GM21529 (cell line): Measurements from ENCODE around the gene MAML2.

ENCODE experiments used
- ATAC-seq: cut with Tn5 transposase; IDR thresholded peaks from one replicate; pipeline ENCODE4 v1.9.1; 2021; ENCODE audit not compliant: unreplicated experiment

MAML2 gene

GRCh38 chr11:96242971-96243647 lies 99.9 kb downstream of the MAML2 start:
- ATAC-seq: peak; percentile 91

GRCh38 chr11:96242191-96242847 lies 100.7 kb downstream of the MAML2 start:
- no peak for ATAC-seq

- ATAC-seq: no peak
Measured at GRCh38 chr11:96241331-96241841, 101.6 kb downstream of the MAML2 start.

GRCh38 chr11:96238563-96239135 lies 104.3 kb downstream of the MAML2 start:
- ATAC-seq: no peak

- ATAC-seq: no peak
Measured at GRCh38 chr11:96237766-96238266, 105.2 kb downstream of the MAML2 start.

GRCh38 chr11:96235751-96236150 lies 107.2 kb downstream of the MAML2 start:
- ATAC-seq: peak; percentile 99

GRCh38 chr11:96234866-96235441 lies 108.0 kb downstream of the MAML2 start:
- ATAC-seq: no peak

- ATAC-seq: no peak
Measured at GRCh38 chr11:96232132-96232531, 110.9 kb downstream of the MAML2 start.

- ATAC-seq: no peak
Measured at GRCh38 chr11:96230686-96231085, 112.3 kb downstream of the MAML2 start.

- ATAC-seq: no peak
Measured at GRCh38 chr11:96229354-96229977, 113.5 kb downstream of the MAML2 start.

- no peak for ATAC-seq
Measured at GRCh38 chr11:96228910-96229309, 114.1 kb downstream of the MAML2 start.

- ATAC-seq: no peak
Measured at GRCh38 chr11:96228473-96228891, 114.5 kb downstream of the MAML2 start.

- ATAC-seq: no peak
Measured at GRCh38 chr11:96227244-96227643, 115.8 kb downstream of the MAML2 start.

GRCh38 chr11:96223083-96223482 lies 119.9 kb downstream of the MAML2 start:
- ATAC-seq: no peak

- no peak for ATAC-seq
Measured at GRCh38 chr11:96222102-96222501, 120.9 kb downstream of the MAML2 start.

GRCh38 chr11:96221244-96222070 lies 121.5 kb downstream of the MAML2 start:
- no peak for ATAC-seq

- ATAC-seq: no peak
Measured at GRCh38 chr11:96219981-96220623, 122.9 kb downstream of the MAML2 start.

GRCh38 chr11:96218901-96219300 lies 124.1 kb downstream of the MAML2 start:
- no peak for ATAC-seq

- ATAC-seq: no peak
Measured at GRCh38 chr11:96218006-96218405, 125.0 kb downstream of the MAML2 start.

GRCh38 chr11:96217206-96217605 lies 125.8 kb downstream of the MAML2 start:
- no peak for ATAC-seq
